ENCODE measurements around the gene HSPA12B. TPM values are rescaled to one million over a fixed set of nuclear protein-coding genes. Genes with fewer than 3 reads are reported as not detected.

HSPA12B gene
- total and polyA plus RNA-seq, 2 of the 13 experiments (the other 11 are each of a cell fraction or from before 2014, with no cell fraction given): 0.01 TPM; not detected in 1

DNA sequence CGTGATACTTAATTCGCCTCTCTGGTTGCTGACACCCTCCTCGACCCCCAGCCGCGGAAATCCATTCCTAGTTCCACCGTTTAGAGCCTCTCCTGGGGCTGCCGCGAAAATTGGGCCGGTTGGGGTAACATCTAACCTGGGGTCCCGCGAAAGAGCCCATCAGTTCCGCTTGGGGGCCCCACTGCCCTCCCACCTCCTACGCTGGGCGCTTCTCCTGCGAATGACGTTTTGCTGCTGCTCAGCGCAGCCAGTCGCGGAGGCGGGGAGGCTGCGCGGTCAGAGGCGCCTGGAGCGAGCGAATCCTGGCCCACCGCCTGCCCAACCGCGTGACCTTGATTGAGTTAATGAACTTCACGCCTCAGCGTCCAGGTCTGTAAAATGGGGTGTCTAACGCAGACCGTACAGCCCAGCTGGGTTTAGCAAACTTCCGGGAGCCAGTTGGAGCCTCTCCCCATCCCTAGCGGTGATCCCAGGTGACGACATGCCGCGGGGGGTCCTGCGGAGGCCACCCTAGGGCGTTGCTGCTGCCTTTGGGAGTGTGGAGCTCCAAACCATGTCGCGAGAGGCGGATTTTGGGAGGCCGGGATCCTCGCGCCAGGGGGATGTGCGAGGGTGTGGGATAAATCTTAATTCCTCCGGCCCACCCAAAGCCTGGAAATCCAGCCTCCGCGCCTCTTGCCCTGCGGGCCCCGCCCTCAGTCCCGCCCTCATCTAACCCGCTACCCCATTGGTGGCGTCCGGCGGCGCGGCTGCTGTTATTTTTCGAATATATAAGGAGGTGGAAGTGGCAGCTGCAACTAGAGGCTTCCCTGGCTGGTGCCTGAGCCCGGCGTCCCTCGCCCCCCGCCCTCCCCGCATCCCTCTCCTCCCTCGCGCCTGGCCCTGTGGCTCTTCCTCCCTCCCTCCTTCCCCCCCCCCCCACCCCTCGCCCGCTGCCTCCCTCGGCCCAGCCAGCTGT, 63.3 kb downstream of the HSPA12B start, which contains the start of gene CDC25B (continued):
- TF ChIP-seq, protein P1, sequence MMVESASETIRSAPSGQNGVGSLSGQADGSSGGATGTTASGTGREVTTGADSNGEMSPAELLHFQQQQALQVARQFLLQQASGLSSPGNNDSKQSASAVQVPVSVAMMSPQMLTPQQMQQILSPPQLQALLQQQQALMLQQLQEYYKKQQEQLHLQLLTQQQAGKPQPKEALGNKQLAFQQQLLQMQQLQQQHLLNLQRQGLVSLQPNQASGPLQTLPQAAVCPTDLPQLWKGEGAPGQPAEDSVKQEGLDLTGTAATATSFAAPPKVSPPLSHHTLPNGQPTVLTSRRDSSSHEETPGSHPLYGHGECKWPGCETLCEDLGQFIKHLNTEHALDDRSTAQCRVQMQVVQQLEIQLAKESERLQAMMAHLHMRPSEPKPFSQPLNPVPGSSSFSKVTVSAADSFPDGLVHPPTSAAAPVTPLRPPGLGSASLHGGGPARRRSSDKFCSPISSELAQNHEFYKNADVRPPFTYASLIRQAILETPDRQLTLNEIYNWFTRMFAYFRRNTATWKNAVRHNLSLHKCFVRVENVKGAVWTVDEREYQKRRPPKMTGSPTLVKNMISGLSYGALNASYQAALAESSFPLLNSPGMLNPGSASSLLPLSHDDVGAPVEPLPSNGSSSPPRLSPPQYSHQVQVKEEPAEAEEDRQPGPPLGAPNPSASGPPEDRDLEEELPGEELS (CRISPR knock-in tag; IDR thresholded peaks at IDR 0.05): peak; percentile 34
- no peak for TF ChIP-seq ZNF317 (CRISPR knock-in tag; IDR thresholded peaks at IDR 0.05)
- TF ChIP-seq FOSL2 (CRISPR knock-in tag; IDR thresholded peaks at IDR 0.05): 0 out of 2 replicates have a peak, but pooled peaks have one; percentile 31
- TF ChIP-seq MED8 (CRISPR knock-in tag; IDR thresholded peaks at IDR 0.05; ENCODE audit: insufficient replicate concordance): no peak
- TF ChIP-seq AGO2 (optimal IDR thresholded peaks at IDR 0.05; ENCODE audit: low read depth, low read length): peak; percentile 51
- TF ChIP-seq GABPB1 (CRISPR knock-in tag; IDR thresholded peaks at IDR 0.05): peak; percentile 88
- TF ChIP-seq MZF1 (CRISPR knock-in tag; IDR thresholded peaks at IDR 0.05; ENCODE audit: borderline replicate concordance): peak; percentile 76; the same call in 1 of the 2 replicates
- peak; percentile 64 for TF ChIP-seq RBFOX2 (IDR thresholded peaks at IDR 0.05; ENCODE audit: low read depth, low read length)
- TF ChIP-seq ZNF557 (CRISPR knock-in tag; IDR thresholded peaks at IDR 0.05): no peak
- TF ChIP-seq, protein P2, sequence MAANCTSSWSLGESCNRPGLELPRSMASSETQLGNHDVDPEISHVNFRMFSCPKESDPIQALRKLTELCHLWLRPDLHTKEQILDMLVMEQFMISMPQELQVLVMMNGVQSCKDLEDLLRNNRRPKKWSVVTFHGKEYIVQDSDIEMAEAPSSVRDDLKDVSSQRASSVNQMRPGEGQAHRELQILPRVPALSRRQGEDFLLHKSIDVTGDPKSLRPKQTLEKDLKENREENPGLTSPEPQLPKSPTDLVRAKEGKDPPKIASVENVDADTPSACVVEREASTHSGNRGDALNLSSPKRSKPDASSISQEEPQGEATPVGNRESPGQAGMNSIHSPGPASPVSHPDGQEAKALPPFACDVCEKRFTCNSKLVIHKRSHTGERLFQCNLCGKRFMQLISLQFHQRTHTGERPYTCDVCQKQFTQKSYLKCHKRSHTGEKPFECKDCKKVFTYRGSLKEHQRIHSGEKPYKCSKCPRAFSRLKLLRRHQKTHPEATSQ (CRISPR knock-in tag; IDR thresholded peaks at IDR 0.05; ENCODE audit: borderline replicate concordance): peak; percentile 24; the same call in 1 of the 2 replicates
- TF ChIP-seq ZNF781 (CRISPR knock-in tag; IDR thresholded peaks at IDR 0.05; ENCODE audit: borderline replicate concordance, not compliant biosample characterization): peak; percentile 41
- TF ChIP-seq, protein P3, sequence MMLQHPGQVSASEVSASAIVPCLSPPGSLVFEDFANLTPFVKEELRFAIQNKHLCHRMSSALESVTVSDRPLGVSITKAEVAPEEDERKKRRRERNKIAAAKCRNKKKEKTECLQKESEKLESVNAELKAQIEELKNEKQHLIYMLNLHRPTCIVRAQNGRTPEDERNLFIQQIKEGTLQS (CRISPR knock-in tag; IDR thresholded peaks at IDR 0.05): peak; percentile 17; the same call in 1 of the 2 replicates
- no peak for TF ChIP-seq BHLHE40 (IDR thresholded peaks at IDR 0.05; ENCODE audit: low read length)
- no peak for TF ChIP-seq PLRG1 (conservative IDR thresholded peaks at IDR 0.05)
- peak; percentile 67 for TF ChIP-seq ERF (CRISPR knock-in tag; IDR thresholded peaks at IDR 0.05)
- no peak for TF ChIP-seq FOSL1 (CRISPR knock-in tag; IDR thresholded peaks at IDR 0.05; ENCODE audit: borderline replicate concordance)
- TF ChIP-seq, protein P4, sequence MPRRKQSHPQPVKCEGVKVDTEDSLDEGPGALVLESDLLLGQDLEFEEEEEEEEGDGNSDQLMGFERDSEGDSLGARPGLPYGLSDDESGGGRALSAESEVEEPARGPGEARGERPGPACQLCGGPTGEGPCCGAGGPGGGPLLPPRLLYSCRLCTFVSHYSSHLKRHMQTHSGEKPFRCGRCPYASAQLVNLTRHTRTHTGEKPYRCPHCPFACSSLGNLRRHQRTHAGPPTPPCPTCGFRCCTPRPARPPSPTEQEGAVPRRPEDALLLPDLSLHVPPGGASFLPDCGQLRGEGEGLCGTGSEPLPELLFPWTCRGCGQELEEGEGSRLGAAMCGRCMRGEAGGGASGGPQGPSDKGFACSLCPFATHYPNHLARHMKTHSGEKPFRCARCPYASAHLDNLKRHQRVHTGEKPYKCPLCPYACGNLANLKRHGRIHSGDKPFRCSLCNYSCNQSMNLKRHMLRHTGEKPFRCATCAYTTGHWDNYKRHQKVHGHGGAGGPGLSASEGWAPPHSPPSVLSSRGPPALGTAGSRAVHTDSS (CRISPR knock-in tag; conservative IDR thresholded peaks at IDR 0.05): 0 out of 2 replicates have a peak, but pooled peaks have one; percentile 22
- TF ChIP-seq ZBTB42 (CRISPR knock-in tag; IDR thresholded peaks at IDR 0.05): 0 out of 2 replicates have a peak, but pooled peaks have one; percentile 72
- TF ChIP-seq ZEB1 (IDR thresholded peaks at IDR 0.05; ENCODE audit: insufficient replicate concordance, low read depth): peak; percentile 81
- TF ChIP-seq POGZ (CRISPR knock-in tag; IDR thresholded peaks at IDR 0.05): peak; percentile 48
- no peak for TF ChIP-seq ZNF720 (CRISPR knock-in tag; IDR thresholded peaks at IDR 0.05)
- TF ChIP-seq ZNF672 (CRISPR knock-in tag; IDR thresholded peaks at IDR 0.05): no peak
- no peak for TF ChIP-seq ZNF879 (CRISPR knock-in tag; IDR thresholded peaks at IDR 0.05)
- TF ChIP-seq PTBP1 (IDR thresholded peaks at IDR 0.05; ENCODE audit: low read depth, low read length, poor library complexity, severe bottlenecking): peak; percentile 96

Data from HepG2 (cell line).